ENCODE measurements around the gene PIP5K1B.

Gene PIP5K1B

DNA sequence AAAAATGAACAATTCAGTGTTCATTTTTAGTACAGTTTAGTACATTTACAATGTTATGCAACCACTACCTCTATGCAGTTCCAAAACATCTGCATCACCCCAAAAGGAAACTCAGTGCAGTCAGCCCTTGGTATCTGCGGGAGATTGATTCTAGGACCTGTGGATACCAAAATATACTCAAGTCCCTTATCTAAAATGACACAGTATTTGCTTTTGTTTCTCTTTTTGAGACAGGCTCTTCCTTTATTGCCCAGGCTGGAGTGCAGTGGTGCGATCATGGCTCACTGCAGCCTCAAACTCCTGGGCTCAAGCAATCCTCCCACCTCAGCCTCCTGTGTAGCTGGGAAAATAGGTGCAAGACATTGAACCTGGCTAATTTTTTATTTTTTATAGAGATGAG, 114.0 kb downstream of the PIP5K1B start:
- no peak for TF ChIP-seq TAF1 (IDR thresholded peaks at IDR 0.05; ENCODE audit: borderline replicate concordance, insufficient read depth, low read length)
- no peak for TF ChIP-seq REST (IDR thresholded peaks at IDR 0.05; ENCODE audit: insufficient read depth in 1 of 2, low read depth in 2 of 2, low read length in 2 of 2)
- no peak for TF ChIP-seq POLR2AphosphoS5 (IDR thresholded peaks at IDR 0.05; ENCODE audit: low read depth, low read length)
- TF ChIP-seq FOXP2 (optimal IDR thresholded peaks at IDR 0.05; ENCODE audit: borderline replicate concordance, extremely low read depth, extremely low read length, insufficient read depth) = no peak

GRCh38 chr9:68821911-68822310, 116.9 kb downstream of the PIP5K1B start:
- TF ChIP-seq REST (IDR thresholded peaks at IDR 0.05; ENCODE audit: insufficient read depth in 1 of 2, low read depth in 2 of 2, low read length in 2 of 2) (no peak), FOXP2 (optimal IDR thresholded peaks at IDR 0.05; ENCODE audit: borderline replicate concordance, extremely low read depth, extremely low read length, insufficient read depth) (no peak), SIN3A (IDR thresholded peaks at IDR 0.05; ENCODE audit: borderline replicate concordance, insufficient read depth, low read length) (no peak), POLR2AphosphoS5 (IDR thresholded peaks at IDR 0.05; ENCODE audit: low read depth, low read length) (no peak), TAF1 (IDR thresholded peaks at IDR 0.05; ENCODE audit: borderline replicate concordance, insufficient read depth, low read length) (no peak)

- TF ChIP-seq FOXP2 (optimal IDR thresholded peaks at IDR 0.05; ENCODE audit: borderline replicate concordance, extremely low read depth, extremely low read length, insufficient read depth) (no peak), TAF1 (IDR thresholded peaks at IDR 0.05; ENCODE audit: borderline replicate concordance, insufficient read depth, low read length) (no peak), SIN3A (IDR thresholded peaks at IDR 0.05; ENCODE audit: borderline replicate concordance, insufficient read depth, low read length) (no peak), POLR2AphosphoS5 (IDR thresholded peaks at IDR 0.05; ENCODE audit: low read depth, low read length) (no peak), REST (IDR thresholded peaks at IDR 0.05; ENCODE audit: insufficient read depth in 1 of 2, low read depth in 2 of 2, low read length in 2 of 2) (no peak)
Observed at GRCh38 chr9:68822596-68823165, 117.6 kb downstream of the PIP5K1B start.

DNA sequence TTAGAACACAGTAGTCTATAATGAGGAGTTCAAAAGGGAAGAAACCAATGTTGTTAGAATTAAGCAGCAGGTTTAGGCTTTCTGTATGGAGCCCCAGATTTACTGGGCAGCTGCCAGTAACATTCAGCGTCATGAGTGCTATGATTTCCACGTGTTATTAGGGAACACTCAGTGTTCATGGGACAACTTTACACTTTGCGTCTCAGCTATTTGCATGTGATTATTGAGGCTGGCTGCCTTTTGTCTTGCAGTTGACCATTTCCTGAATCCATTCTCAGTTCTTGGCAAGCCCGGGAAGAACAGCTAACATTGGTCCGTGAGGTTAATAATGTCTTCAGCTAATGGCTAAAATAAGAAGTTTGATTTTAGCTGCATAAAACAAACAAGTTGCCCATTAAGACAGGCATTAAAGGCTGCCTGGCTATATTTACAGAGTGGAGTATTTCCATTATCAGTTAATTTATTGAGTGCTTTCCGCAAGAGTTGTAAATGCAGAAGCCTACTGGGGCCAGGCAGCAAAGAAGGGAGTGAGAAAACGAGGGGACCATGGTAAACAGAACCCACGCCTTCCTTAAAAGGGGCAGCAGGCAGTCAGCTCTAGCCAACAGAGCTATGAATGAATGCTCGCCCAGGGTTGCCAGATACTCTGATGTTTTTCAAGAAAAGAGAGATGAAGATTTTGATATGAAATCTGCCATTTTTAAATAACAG, 120.9 kb downstream of the PIP5K1B start:
- TF ChIP-seq SIN3A (IDR thresholded peaks at IDR 0.05; ENCODE audit: borderline replicate concordance, insufficient read depth, low read length) = no peak

GRCh38 chr9:68827837-68828744, 123.1 kb downstream of the PIP5K1B start:
- TF ChIP-seq POLR2AphosphoS5 (IDR thresholded peaks at IDR 0.05; ENCODE audit: low read depth, low read length) = no peak
- TF ChIP-seq SIN3A (IDR thresholded peaks at IDR 0.05; ENCODE audit: borderline replicate concordance, insufficient read depth, low read length) = no peak
- no peak for TF ChIP-seq REST (IDR thresholded peaks at IDR 0.05; ENCODE audit: insufficient read depth in 1 of 2, low read depth in 2 of 2, low read length in 2 of 2)
- TF ChIP-seq FOXP2 (optimal IDR thresholded peaks at IDR 0.05; ENCODE audit: borderline replicate concordance, extremely low read depth, extremely low read length, insufficient read depth) = no peak
- TF ChIP-seq TAF1 (IDR thresholded peaks at IDR 0.05; ENCODE audit: borderline replicate concordance, insufficient read depth, low read length) = no peak

Measured in PFSK-1 (cell line).